GM19395 (cell line): ENCODE data around the gene DNAJB11.
A peak's percentile ranks its signal among the peaks of the same experiment; 100 is the strongest.

Source experiments
- ATAC-seq: cut with Tn5 transposase; IDR thresholded peaks from one replicate; pipeline ENCODE4 v1.9.1; 2021; ENCODE audit warnings: mild to moderate bottlenecking, moderate library complexity; ENCODE audit not compliant: unreplicated experiment

DNAJB11 gene

DNA sequence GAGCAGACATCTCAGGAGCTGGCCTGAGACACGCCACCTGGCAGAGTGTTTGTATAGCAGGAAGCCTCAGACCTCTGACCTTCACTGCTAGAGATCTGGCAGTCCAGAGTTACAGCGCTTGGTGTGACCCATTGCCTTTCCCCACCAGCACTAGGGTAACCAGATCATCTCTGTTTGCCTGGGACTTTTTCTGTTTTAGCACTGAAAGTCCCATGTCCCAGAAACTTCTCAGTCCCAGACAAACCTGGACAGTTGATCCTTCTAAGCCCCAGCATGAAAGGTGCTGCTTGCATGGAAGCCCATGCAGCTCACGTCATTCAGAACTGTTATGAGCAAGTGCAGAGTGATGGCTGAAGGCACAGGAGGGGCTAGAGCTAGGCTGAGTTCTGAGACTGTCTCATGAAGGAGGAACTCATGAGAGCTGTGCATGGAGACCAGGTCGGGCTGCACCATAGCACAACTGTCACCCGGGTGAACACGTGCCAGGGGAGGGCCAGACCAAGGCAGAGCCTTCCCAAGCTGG, 24.1 kb downstream of the DNAJB11 start:
- ATAC-seq, result no peak

- no peak for ATAC-seq
Measured at GRCh38 chr3:186596568-186597287, 26.2 kb downstream of the DNAJB11 start.

- ATAC-seq, result no peak
Measured at GRCh38 chr3:186598108-186598784, 27.7 kb downstream of the DNAJB11 start.

GRCh38 chr3:186598794-186599141, 28.2 kb downstream of the DNAJB11 start:
- ATAC-seq, result no peak

GRCh38 chr3:186599142-186599784, 28.7 kb downstream of the DNAJB11 start:
- ATAC-seq, result no peak

GRCh38 chr3:186599785-186600166, 29.3 kb downstream of the DNAJB11 start:
- no peak for ATAC-seq

GRCh38 chr3:186600896-186601295, 30.4 kb downstream of the DNAJB11 start:
- no peak for ATAC-seq

DNA sequence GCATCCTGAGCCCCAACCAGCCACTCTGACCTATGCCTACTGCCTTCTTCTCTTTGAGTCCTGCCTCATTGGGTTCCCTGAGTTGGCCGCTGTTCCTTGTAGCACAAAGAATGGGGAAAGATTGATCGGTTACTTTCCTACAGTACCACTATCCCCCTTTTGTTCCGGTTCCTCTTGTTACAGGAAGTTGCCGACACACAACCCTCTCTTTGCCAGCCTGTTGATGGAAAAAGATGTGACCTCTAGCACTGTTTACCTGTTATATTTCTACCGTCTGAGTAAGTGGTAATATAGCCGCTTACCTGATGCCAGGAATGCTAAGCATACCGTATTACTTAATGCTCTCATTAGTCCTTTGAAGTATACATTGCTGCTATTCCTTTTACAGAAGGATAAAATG, 32.6 kb downstream of the DNAJB11 start:
- no peak for ATAC-seq

- no peak for ATAC-seq
Measured at GRCh38 chr3:186605078-186605477, 34.6 kb downstream of the DNAJB11 start.

GRCh38 chr3:186605561-186606545, 35.3 kb downstream of the DNAJB11 start:
- no peak for ATAC-seq

GRCh38 chr3:186608624-186609215, 38.2 kb downstream of the DNAJB11 start:
- no peak for ATAC-seq

DNA sequence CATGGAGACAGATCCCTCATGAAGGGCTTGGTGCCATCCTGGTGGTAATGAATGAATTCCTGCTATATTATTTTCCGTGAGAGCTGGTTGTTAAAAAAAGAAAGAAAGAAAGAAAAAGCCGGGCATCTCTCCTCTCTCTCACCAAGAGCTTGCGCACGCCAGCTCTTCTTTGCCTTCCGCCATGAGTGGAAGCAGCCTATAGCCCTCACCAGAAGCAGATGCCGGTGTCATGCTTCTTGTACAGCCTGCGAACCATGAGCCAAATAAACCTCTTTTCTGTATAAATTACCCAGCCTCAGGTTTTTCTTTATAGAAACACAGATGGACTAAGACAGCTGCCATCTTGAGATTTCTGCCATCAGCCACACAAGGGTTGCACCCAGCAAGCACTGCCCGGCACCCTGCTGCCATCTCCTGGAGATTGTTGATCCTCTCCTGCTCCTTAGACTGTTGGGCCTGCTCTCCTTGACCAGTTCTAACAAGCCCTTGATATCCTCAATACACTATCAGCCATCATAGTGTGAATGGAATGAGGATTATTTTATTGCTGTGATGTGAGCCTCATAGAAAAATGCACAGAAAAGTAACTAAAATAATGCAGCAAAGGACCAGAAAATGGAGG, 38.8 kb downstream of the DNAJB11 start:
- ATAC-seq, result no peak

GRCh38 chr3:186612065-186612464, 41.5 kb downstream of the DNAJB11 start:
- no peak for ATAC-seq

DNA sequence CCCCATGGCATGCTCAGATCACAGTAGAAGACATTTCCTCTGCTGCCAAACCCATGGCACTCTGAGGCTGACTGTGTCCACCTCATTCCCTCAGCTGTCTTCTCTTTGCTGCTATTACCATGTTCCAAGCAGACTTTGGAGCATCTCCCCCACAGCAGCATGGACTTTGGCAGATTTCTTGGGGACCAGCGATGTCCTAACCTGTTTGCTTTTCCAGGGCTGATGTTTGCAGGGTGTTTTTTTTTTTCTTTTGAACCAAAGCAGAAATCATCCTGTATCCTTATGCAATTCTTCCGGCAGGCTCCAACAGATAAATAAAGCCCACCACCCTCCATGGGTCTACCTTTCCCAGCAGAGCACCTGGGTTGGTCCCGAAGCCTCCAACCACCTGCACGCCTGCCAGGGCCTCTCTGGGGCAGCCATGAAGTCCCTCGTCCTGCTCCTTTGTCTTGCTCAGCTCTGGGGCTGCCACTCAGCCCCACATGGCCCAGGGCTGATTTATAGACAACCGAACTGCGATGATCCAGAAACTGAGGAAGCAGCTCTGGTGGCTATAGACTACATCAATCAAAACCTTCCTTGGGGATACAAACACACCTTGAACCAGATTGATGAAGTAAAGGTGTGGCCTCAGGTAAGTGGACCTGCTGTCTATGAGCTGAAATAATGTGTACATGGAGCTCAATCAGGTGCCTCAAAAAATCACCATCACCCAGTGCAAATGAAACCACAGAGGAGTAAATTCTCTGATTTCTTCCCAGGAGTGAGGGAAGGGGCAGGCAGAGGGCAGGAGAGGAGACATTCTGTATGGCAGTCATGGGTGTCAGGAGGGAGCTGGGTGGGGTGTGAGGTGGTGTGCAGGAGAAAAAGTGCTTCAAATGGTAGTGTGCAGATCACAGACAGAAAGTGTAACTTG, 42.5 kb downstream of the DNAJB11 start, which contains the start of gene AHSG:
TSS of gene AHSG (plus strand) at position 340 of the 916 bp plus-strand sequence. CDS start at position 422, 82 bp downstream.
- no peak for ATAC-seq

GRCh38 chr3:186613637-186614265, 43.2 kb downstream of the DNAJB11 start:
- no peak for ATAC-seq

DNA sequence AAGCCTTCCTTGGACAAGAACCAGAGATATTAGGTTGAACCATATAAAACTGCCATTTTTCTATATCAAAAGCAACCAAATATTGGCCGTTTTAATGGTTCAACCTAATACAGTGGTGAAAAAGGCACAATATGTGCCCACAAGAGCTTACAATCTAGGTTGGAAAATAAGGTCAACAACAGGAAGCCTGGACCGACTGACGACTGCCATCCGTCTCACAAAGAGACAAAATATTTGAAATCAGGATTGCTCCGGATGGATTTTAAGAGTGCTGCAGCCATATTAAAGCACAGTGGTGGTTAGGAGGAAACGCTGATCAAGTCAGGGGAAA, 43.7 kb downstream of the DNAJB11 start:
- ATAC-seq, result no peak

- ATAC-seq, result peak; percentile 74
Measured at GRCh38 chr3:186614597-186615483, 44.3 kb downstream of the DNAJB11 start.

DNA sequence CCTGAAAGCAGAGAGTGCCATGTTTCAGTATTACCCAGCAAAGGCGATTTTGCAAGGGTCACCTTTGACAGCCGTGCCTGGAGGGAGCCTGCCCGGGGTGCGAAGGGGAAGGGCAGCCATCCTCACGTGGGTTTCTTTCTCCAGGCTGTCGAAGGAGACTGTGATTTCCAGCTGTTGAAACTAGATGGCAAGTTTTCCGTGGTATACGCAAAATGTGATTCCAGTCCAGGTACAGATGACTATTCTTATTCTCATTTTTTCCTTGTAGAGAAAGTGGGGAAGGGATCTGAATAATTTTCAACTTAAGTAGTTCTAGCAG, 45.7 kb downstream of the DNAJB11 start:
- no peak for ATAC-seq
